Colonic mucosa (tissue), 2 donors: Measurements from ENCODE around the gene BTBD8. TPM values are rescaled to one million over a fixed set of nuclear protein-coding genes. Genes with fewer than 3 reads are reported as not detected.

Source experiments
- total RNA-seq, 2 donors: library from RNA; stranded (reverse); fragmentation: NEBNext Ultra II Directional in 1 of 2; extraction: Animal tissue kit (Norgen Biotek cat#: 25700) in 1 of 2; gene quantifications; one replicate each; pipeline ENCODE4 v1.2.1, GENCODE V29; 2021
- donor health status: DM: no; HTN: no; CAD: no.
- donor health status: DM: no; HTN: no; CAD: no.

BTBD8 gene
- total RNA-seq, 2 donors from 2014 or later: 3.1 to 4.1 TPM

Other genes with a start within 250 kb of the BTBD8 start
- gene TGFBR3, start 194.2 kb upstream of the BTBD8 start, total RNA-seq: 10 to 100 TPM in 1 of 2 donors, 1 to 10 TPM in 1; 8.4 to 16.0 TPM
- not detected for gene BRDT, start 130.9 kb upstream of the BTBD8 start, total RNA-seq
- gene EPHX4, start 50.4 kb upstream of the BTBD8 start, total RNA-seq: under 1 TPM; 0.17 to 0.40 TPM
- not detected for gene SETSIP, start 4.9 kb upstream of the BTBD8 start, total RNA-seq
- not detected for gene C1orf146, start 137.6 kb downstream of the BTBD8 start, total RNA-seq
- gene GLMN, start 218.6 kb downstream of the BTBD8 start, total RNA-seq: 1 to 10 TPM; 5.4 to 6.3 TPM
- gene RPAP2, start 218.7 kb downstream of the BTBD8 start, total RNA-seq: 10 to 100 TPM; 16.7 to 23.5 TPM